H9 (cell line): ENCODE measurements around the gene MICAL2. TPM values are rescaled to one million over a fixed set of nuclear protein-coding genes. Genes with fewer than 3 reads are reported as not detected.

Source experiments
- DNase-seq: peaks from one replicate; pipeline ENCODE4 v3.0.0-alpha.2; 2017
- H2AFZ ChIP-seq: one replicate; pipeline ENCODE4 v1.6.1; 2013; ENCODE audit warnings: mild to moderate bottlenecking, low read length, control low read depth, moderate library complexity
- H2AK5ac ChIP-seq: 2 replicates; pipeline ENCODE4 v1.6.1; 2013; ENCODE audit warnings: low read length, control low read depth, mixed read lengths; ENCODE audit not compliant: insufficient read length
- H2BK120ac ChIP-seq: one replicate; pipeline ENCODE4 v1.6.1; 2013; ENCODE audit warnings: low read depth, mild to moderate bottlenecking, low read length, control low read depth, inconsistent platforms; ENCODE audit not compliant: poor library complexity, severe bottlenecking
- H2BK12ac ChIP-seq: 2 replicates; pipeline ENCODE4 v1.6.1; 2013; ENCODE audit warnings: low read length, control low read depth, mixed read lengths, low read depth; ENCODE audit not compliant: insufficient read length
- H2BK15ac ChIP-seq: 2 replicates; pipeline ENCODE4 v1.6.1; 2013; ENCODE audit warnings: low read depth, low read length, control low read depth
- H2BK20ac ChIP-seq: one replicate; pipeline ENCODE4 v1.6.1; 2013; ENCODE audit warnings: low read depth, mild to moderate bottlenecking, low read length, control low read depth, inconsistent platforms; ENCODE audit not compliant: poor library complexity, severe bottlenecking
- H2BK5ac ChIP-seq: 2 replicates; pipeline ENCODE4 v1.6.1; 2013; ENCODE audit warnings: low read length, control low read depth, mixed read lengths; ENCODE audit not compliant: insufficient read length
- H3K14ac ChIP-seq: 2 replicates; pipeline ENCODE4 v1.6.1; 2013; ENCODE audit warnings: low read length, control low read depth; ENCODE audit not compliant: insufficient read depth
- H3K18ac ChIP-seq: 2 replicates; pipeline ENCODE4 v1.6.1; 2013; ENCODE audit warnings: low read depth, mild to moderate bottlenecking, mixed read lengths, low read length, control low read depth; ENCODE audit not compliant: insufficient read length
- H3K23ac ChIP-seq: 2 replicates; pipeline ENCODE4 v1.6.1; 2013; ENCODE audit warnings: low read length, control low read depth, mixed read lengths, low read depth; ENCODE audit not compliant: insufficient read length
- H3K23me2 ChIP-seq: 2 replicates; pipeline ENCODE4 v1.6.1; 2013; ENCODE audit warnings: low read depth, mild to moderate bottlenecking, mixed read lengths, low read length, control low read depth; ENCODE audit not compliant: insufficient read length, poor library complexity, severe bottlenecking
- H3K27ac ChIP-seq: 2 replicates; pipeline ENCODE4 v1.5.1; 2013; ENCODE audit warnings: low read length, control low read depth, mixed read lengths, low read depth; ENCODE audit not compliant: insufficient read length
- H3K27me3 ChIP-seq: 2 replicates; pipeline ENCODE4 v1.6.1; 2013; ENCODE audit warnings: low read length, control low read depth, inconsistent platforms; ENCODE audit not compliant: insufficient read depth
- H3K4ac ChIP-seq: 2 replicates; pipeline ENCODE4 v1.6.1; 2013; ENCODE audit warnings: low read depth, mild to moderate bottlenecking, control low read depth, inconsistent platforms, low read length, moderate library complexity
- H3K4me1 ChIP-seq: 2 replicates; pipeline ENCODE4 v1.6.1; 2013; ENCODE audit warnings: low read length, control low read depth, inconsistent platforms; ENCODE audit not compliant: insufficient read depth
- H3K4me2 ChIP-seq: 2 replicates; pipeline ENCODE4 v1.6.1; 2013; ENCODE audit warnings: low read length, control low read depth, mixed read lengths; ENCODE audit not compliant: insufficient read length, insufficient read depth
- H3K56ac ChIP-seq: 2 replicates; pipeline ENCODE4 v1.6.1; 2013; ENCODE audit warnings: low read depth, mild to moderate bottlenecking, mixed read lengths, low read length, control low read depth; ENCODE audit not compliant: insufficient read length
- H3K79me1 ChIP-seq: 2 replicates; pipeline ENCODE4 v1.6.1; 2013; ENCODE audit warnings: low read depth, mild to moderate bottlenecking, moderate library complexity, low read length, control low read depth, inconsistent platforms; ENCODE audit not compliant: insufficient read depth, poor library complexity, severe bottlenecking
- H3K79me2 ChIP-seq: 2 replicates; pipeline ENCODE4 v1.6.1; 2013; ENCODE audit warnings: low read length, control low read depth, inconsistent platforms; ENCODE audit not compliant: insufficient read depth
- H3K9ac ChIP-seq: 2 replicates; pipeline ENCODE4 v1.6.1; 2013; ENCODE audit warnings: low read length, control low read depth, mixed read lengths; ENCODE audit not compliant: insufficient read length; ENCODE audit errors: extremely low read depth
- H3K9me3 ChIP-seq: one replicate; pipeline ENCODE4 v1.6.1; 2013; ENCODE audit warnings: low read depth, low read length, inconsistent platforms; ENCODE audit not compliant: control insufficient read depth
- H3T11ph ChIP-seq: one replicate; pipeline ENCODE4 v1.6.1; 2013; ENCODE audit warnings: mild to moderate bottlenecking, low read length, control low read depth, inconsistent platforms
- H4K20me1 ChIP-seq: one replicate; pipeline ENCODE4 v1.6.1; 2013; ENCODE audit not compliant: control insufficient read depth, insufficient read length, insufficient read depth
- H4K5ac ChIP-seq: 2 replicates; pipeline ENCODE4 v1.6.1; 2013; ENCODE audit warnings: low read depth, mild to moderate bottlenecking, mixed read lengths, low read length, control low read depth; ENCODE audit not compliant: insufficient read length
- H4K8ac ChIP-seq: replicated peaks from 2 replicates; pipeline ENCODE4 v1.6.1; 2013; ENCODE audit warnings: low read length, control low read depth, mixed read lengths, low read depth; ENCODE audit not compliant: insufficient read length
- H4K91ac ChIP-seq: 2 replicates; pipeline ENCODE4 v1.6.1; 2013; ENCODE audit warnings: low read depth, mild to moderate bottlenecking, moderate library complexity, mixed read lengths, low read length, control low read depth; ENCODE audit not compliant: insufficient read length
- H3K27ac Mint-ChIP-seq, 3 experiments: 2 replicates in 2 of 3; 3 replicates in 1 of 3; pipeline ENCODE4 v1.8.0; 2020 to 2021; ENCODE audit warnings: mixed read lengths in 3 of 3, mild to moderate bottlenecking in 1 of 3, moderate library complexity in 1 of 3
- H3K27me3 Mint-ChIP-seq: 2 replicates; pipeline ENCODE4 v1.8.0; 2021; ENCODE audit warnings: low read depth, mild to moderate bottlenecking, moderate library complexity, mixed read lengths
- H3K36me3 Mint-ChIP-seq, 3 experiments: 2 replicates in 2 of 3; 3 replicates in 1 of 3; pipeline ENCODE4 v1.8.0; 2020 to 2021; ENCODE audit warnings: low read depth in 3 of 3, mixed read lengths in 3 of 3; ENCODE audit not compliant: insufficient read depth in 1 of 3
- H3K4me1 Mint-ChIP-seq, 2 experiments: 2 replicates each; pipeline ENCODE4 v1.8.0; 2020; ENCODE audit warnings: mixed read lengths in 2 of 2
- H3K4me3 Mint-ChIP-seq, 2 experiments: 2 replicates in 1 of 2; 3 replicates in 1 of 2; pipeline ENCODE4 v1.8.0; 2020 to 2021; ENCODE audit warnings: mild to moderate bottlenecking in 2 of 2, mixed read lengths in 2 of 2, moderate library complexity in 1 of 2
- H3K9me3 Mint-ChIP-seq, 2 experiments: 2 replicates in 1 of 2; 3 replicates in 1 of 2; pipeline ENCODE4 v1.8.0; 2020; ENCODE audit warnings: mild to moderate bottlenecking in 2 of 2, mixed read lengths in 2 of 2, moderate library complexity in 1 of 2
- WGBS: extraction: QIAGEN DNeasy Blood & Tissue Kit; methylation state at CpG from one replicate; pipeline ENCODE4 v1.1.7; 2013; ENCODE audit warnings: missing lambda C conversion rate, low lambda C conversion rate, mixed read lengths; ENCODE audit not compliant: insufficient read length; ENCODE audit errors: extremely low coverage; 5-methylcytosine and 5-hydroxymethylcytosine counted together
- total RNA-seq: library from RNA; stranded (reverse); gene quantifications from 2 replicates; pipeline ENCODE4 v1.2.1, GENCODE V29; 2021
- TF ChIP-seq, protein P1 (sequence below): fragments of 200-600 bp; sonication (generic); conservative IDR thresholded peaks from 3 replicates; pipeline ENCODE4 v1.8.0; 2021; ENCODE audit warnings: antibody characterized with exemption, mild to moderate bottlenecking

The MICAL2 gene
- total RNA-seq, 1 experiment from 2014 or later, result 4.7 TPM

DNA sequence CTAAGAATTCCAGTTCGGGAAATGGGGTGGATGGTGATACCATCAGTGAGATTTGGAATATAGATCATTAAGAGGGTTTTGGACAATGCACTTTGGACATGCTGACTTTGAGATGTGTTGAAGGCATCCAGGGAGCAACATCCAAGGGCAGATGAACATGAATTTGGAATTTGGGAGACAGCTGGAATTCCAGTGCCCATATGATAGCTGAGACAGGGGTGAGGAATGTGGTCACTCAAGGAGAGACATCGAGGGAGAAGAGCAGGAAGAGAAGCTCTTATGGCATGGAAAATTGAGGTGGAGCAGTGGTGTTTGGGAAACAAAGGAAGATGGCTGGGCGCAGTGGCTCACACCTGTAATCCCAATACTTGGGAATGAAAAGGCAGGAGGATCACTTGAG is 11.8 kb upstream of the MICAL2 start:
- H3K27me3 Mint-ChIP-seq, result peaks cover 19% of the 10 kb centered on the region
- WGBS, result no CpG with 5 or more reads among the region's 3 CpGs

More for the DNA sequence above, 11.8 kb upstream of the MICAL2 start:
- H3K4ac ChIP-seq, result no peak overlapping the region
- H2BK12ac ChIP-seq, result no peak overlapping the region
- H3K23me2 ChIP-seq, result no peaks in the 10 kb centered on the region
- TF ChIP-seq, protein P1, sequence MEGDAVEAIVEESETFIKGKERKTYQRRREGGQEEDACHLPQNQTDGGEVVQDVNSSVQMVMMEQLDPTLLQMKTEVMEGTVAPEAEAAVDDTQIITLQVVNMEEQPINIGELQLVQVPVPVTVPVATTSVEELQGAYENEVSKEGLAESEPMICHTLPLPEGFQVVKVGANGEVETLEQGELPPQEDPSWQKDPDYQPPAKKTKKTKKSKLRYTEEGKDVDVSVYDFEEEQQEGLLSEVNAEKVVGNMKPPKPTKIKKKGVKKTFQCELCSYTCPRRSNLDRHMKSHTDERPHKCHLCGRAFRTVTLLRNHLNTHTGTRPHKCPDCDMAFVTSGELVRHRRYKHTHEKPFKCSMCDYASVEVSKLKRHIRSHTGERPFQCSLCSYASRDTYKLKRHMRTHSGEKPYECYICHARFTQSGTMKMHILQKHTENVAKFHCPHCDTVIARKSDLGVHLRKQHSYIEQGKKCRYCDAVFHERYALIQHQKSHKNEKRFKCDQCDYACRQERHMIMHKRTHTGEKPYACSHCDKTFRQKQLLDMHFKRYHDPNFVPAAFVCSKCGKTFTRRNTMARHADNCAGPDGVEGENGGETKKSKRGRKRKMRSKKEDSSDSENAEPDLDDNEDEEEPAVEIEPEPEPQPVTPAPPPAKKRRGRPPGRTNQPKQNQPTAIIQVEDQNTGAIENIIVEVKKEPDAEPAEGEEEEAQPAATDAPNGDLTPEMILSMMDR, result no peak
- no peaks in the 10 kb centered on the region for H3K9me3 ChIP-seq
- Mint-ChIP-seq H3K4me1 (peaks cover 37 to 51% of the 10 kb centered on the region in 2 experiments), H3K27ac (peak overlapping the region in 1 of 3 experiments; percentile 59; a peak in 1 of 7 replicates), H3K36me3 (no peaks in the 10 kb centered on the region), H3K4me3 (no peak overlapping the region), H3K9me3 (peaks cover 0 to 2% of the 10 kb centered on the region in 2 experiments; a peak in 1 of 5 replicates)
- H3K56ac ChIP-seq, result no peak overlapping the region
- H3K79me1 ChIP-seq, result no peaks in the 10 kb centered on the region
- no peak overlapping the region for H3K27ac ChIP-seq
- H4K5ac ChIP-seq, result no peak overlapping the region
- H3K23ac ChIP-seq, result no peak overlapping the region
- H3K27me3 ChIP-seq, result no peaks in the 10 kb centered on the region
- no peak overlapping the region for H2AK5ac ChIP-seq
- H3K14ac ChIP-seq, result no peak overlapping the region
- H3K4me2 ChIP-seq, result no peak overlapping the region
- H2BK20ac ChIP-seq, result no peak overlapping the region
- no peak overlapping the region for H2BK5ac ChIP-seq
- no peak overlapping the region for H3T11ph ChIP-seq
- no peaks in the 10 kb centered on the region for H4K20me1 ChIP-seq
- no peak for DNase-seq
- H4K8ac ChIP-seq, result no peak overlapping the region
- H3K4me1 ChIP-seq, result peaks cover 6% of the 10 kb centered on the region; the same call in 1 of the 2 replicates
- no peak overlapping the region for H3K18ac ChIP-seq
- H2BK15ac ChIP-seq, result no peak overlapping the region
- H2BK120ac ChIP-seq, result no peak overlapping the region
- H4K91ac ChIP-seq, result no peak overlapping the region
- no peak overlapping the region for H2AFZ ChIP-seq
- H3K9ac ChIP-seq, result no peak overlapping the region
- H3K79me2 ChIP-seq, result no peaks in the 10 kb centered on the region
